ENCODE results near the gene ASCL4. TPM values are rescaled to one million over a fixed set of nuclear protein-coding genes. Genes with fewer than 3 reads are reported as not detected.

ASCL4 gene
- total and polyA plus RNA-seq, 2 of the 8 experiments (the other 6 are each of a cell fraction or from before 2014, with no cell fraction given): not detected

GRCh38 chr12:107730618-107731341 lies 43.7 kb upstream of the ASCL4 start (continued):
- TF ChIP-seq HDAC2 (IDR thresholded peaks at IDR 0.05; ENCODE audit: borderline replicate concordance in 1 of 2, low read depth in 2 of 2, low read length in 2 of 2) (no peak), RFX5 (IDR thresholded peaks at IDR 0.05; ENCODE audit: borderline replicate concordance, low read depth, low read length) (no peak), SP1 (IDR thresholded peaks at IDR 0.05; ENCODE audit: low read depth, low read length) (no peak)

All from H1 (cell line).